Fibroblast of skin of scalp (primary cell): ENCODE results near the gene CAV1.
A peak's percentile ranks its signal among the peaks of the same experiment; 100 is the strongest.

ENCODE experiments used
- DNase-seq: peaks from one replicate; pipeline ENCODE4 v3.0.0-alpha.2; 2013

Gene CAV1

DNA sequence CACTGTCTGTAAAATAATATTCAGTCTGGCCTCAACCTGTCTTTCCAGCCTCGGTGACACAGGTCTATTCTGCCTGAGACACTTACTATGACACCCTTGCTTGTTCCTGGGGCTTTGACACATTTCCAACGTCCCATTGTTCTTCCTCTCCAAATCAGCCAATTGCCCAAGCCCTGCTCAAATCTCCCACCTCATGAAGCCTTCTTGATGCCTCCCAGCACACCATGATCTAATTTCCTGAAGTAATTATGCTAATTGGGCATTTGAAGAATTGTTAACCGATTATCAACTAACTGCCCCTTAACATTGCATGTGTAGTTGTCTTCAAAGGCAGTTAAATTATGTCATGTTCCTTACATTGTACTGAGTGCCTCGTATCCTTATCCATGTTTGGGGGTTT lies 33.1 kb downstream of the CAV1 start:
- no peak for DNase-seq

- DNase-seq, result no peak
These were observed 35.5 kb downstream of the CAV1 start for GRCh38 chr7:116560021-116560970.

DNA sequence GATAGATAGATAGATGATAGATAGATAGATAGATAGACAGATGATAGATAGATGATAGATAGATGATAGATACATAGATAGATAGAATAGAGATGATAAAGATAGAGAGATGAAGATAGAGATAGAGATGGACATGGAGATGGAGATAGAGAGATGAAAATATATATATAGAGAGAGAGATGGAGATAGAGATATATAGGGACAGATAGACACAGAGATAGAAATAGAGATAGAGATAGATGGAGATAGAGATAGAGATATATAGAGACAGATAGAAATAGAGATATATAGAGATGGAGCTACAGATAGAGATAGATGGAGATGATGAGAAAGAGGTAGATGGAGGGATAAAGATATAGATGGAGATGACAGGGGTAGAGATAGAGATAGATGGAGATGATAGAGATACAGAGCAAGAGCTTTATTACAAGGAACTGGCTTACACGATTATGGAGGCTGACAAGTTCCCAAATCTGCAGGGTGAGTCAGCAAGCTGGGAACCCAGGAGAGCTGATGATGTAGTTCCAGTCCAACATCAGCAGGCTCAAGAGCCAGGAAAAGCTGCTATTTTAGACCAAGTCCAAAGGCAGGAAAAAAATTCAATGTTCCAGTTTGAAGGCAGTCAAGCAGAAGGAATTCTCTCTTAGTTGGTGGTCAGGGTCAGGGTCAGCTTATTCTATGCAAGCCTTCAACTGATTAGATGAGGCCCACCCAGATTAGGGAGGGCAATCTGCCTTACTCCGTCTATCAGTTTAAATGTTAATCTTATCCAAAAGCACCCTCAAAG lies 37.1 kb downstream of the CAV1 start:
- peak; percentile 58 for DNase-seq

DNA sequence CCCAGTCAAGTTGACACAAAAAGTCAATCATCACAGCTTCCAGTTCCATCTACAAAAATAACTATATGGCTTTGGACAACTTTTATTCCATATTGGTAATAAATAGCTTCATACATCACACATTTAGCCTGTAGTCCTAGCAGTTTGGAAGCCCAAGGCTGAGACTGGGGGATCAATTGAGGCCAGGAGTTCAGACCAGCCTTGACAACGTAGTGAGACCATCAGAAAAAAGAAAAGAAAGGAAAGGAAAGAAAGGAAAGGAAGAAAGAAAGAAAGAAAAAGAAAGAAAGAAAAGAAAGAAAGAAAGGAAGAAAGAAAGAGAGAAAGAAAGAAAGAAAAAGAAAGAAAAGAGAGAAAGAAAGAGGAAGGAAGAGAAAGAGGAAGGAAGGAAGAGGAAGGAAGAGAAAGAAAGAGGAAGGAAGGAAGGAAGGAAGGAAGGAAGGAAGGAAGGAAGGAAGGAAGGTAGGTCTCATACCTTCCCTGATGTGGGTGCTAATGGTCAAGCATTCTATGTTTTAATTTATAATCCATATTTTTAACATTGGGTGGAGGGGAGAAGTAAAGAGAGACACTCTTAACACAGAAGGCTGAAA lies 37.8 kb downstream of the CAV1 start:
- DNase-seq, result no peak

DNA sequence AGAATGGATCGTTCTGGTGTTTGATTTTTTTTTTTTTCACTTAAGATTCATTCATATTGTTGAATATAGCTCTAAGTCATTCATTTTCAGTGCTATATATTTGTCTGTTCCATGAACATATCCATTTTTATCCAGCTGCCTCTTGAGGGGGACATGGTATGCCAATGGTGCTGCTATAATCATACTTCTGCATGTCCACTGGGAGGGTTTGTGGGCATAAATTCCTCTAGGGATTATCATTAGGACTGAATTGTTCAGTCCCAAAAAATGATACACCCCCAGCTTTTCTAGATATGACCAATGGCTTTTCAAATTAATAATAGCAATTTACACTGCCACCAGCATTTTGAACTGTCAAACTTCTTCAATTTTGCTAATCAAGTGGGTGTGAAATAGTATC lies 41.1 kb downstream of the CAV1 start:
- DNase-seq, result peak; percentile 55

DNA sequence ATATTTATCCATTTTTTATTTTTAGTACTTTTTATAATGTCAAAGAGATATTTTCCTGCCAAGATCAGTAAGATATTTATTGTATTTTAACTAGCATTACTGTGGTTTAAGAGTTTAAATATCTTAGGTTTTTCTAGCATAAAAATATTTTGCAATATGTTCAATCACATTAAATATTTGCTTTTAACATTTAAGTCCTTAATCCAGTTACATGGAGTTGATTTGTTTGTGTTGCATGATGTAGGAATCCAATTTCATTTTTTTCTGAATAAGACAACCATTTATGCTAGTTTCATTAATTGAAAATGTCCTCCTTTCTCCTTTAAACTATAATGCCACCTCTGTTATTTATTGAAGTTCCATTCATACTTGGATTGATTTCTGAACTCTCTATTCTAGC lies 41.8 kb downstream of the CAV1 start:
- no peak for DNase-seq

GRCh38 chr7:116569737-116570136 lies 44.9 kb downstream of the CAV1 start:
- peak; percentile 95 for DNase-seq

DNA sequence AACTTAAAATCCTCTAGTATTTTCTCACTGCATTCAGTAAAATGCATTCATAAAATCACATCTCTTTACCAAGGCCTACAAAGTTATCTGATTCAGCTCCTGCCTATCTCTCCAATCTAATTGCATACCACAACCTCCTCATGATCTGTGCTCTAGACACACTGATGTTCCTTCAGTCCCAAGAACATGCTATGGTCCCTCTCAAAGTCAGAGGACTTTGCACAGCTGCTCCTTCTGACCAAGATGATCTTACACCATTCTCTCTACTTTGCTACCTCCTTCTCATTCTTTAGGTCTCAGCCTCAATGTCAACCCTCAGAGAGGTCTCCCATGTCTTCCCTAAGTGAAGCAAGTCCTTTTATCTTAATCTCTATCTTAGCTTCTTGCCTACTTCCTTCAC lies 45.5 kb downstream of the CAV1 start:
- DNase-seq, result no peak

GRCh38 chr7:116571037-116571436 lies 46.2 kb downstream of the CAV1 start:
- peak; percentile 93 for DNase-seq

DNA sequence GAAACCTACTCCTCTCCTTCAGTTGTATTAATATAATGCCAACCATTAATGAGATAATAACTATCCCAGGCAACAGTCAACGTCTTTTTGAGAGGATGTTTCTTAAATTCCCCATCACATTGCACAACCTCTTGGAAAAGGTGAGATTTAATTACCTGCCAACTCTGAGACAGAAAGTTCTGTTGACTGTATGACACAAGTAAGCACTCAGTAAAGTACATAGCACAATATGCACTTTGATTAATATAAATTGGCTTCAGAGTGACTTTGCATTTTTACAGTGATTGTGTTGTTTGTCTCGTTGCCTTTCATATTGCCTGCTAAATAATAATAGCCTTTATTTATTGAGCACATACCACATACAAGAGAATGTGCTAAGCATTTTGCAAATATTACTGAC lies 46.7 kb downstream of the CAV1 start:
- no peak for DNase-seq

GRCh38 chr7:116572036-116572435 lies 47.2 kb downstream of the CAV1 start:
- DNase-seq, result no peak

GRCh38 chr7:116573541-116573940 lies 48.7 kb downstream of the CAV1 start:
- no peak for DNase-seq

- DNase-seq, result no peak
These were observed 49.4 kb downstream of the CAV1 start for GRCh38 chr7:116574025-116574822.

- DNase-seq, result no peak
These were observed 51.0 kb downstream of the CAV1 start for GRCh38 chr7:116575853-116576252.

- DNase-seq, result peak; percentile 97
These were observed 51.8 kb downstream of the CAV1 start for GRCh38 chr7:116576350-116577319.

- DNase-seq, result peak; percentile 26
These were observed 52.6 kb downstream of the CAV1 start for GRCh38 chr7:116577320-116577871.

DNA sequence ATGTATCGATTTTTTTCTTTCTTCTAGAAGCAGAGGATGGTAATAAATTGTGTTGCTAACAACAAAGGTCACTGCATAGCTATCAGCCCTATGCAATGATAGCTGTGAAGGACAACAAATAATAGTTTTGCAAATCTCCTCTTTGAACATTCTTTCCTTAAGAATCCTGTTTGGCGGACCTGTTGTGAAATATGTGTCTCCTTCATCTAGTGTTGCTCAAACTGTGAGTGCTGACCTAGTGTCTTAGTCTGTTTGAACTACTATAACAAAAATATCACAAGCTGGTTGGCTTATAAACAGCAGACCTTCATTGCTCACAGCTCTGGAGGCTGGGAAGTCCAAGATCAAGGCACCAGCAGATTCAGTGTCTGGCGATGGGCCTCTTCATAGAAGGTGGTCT lies 53.7 kb downstream of the CAV1 start:
- no peak for DNase-seq

GRCh38 chr7:116579322-116579721 lies 54.5 kb downstream of the CAV1 start:
- DNase-seq, result no peak

DNA sequence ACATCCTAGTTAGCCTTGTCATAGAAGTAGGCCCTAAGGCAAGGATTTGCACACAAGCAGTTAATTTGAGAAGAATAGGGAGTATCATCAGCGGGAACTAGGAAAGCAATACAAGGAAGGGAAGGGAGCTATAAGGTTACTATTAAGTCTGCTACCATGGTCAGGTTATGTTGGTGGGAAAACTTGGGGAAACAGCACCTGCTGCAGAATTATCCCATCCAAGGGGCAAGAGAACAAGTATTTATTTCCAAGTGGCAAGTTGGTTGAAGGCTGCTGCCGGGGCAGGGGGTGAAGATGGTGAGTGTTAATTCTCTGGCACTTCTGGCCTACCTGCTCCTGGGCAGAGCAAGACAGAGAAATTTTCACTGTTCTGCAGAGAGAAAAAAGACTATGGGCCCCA lies 55.0 kb downstream of the CAV1 start:
- no peak for DNase-seq

DNA sequence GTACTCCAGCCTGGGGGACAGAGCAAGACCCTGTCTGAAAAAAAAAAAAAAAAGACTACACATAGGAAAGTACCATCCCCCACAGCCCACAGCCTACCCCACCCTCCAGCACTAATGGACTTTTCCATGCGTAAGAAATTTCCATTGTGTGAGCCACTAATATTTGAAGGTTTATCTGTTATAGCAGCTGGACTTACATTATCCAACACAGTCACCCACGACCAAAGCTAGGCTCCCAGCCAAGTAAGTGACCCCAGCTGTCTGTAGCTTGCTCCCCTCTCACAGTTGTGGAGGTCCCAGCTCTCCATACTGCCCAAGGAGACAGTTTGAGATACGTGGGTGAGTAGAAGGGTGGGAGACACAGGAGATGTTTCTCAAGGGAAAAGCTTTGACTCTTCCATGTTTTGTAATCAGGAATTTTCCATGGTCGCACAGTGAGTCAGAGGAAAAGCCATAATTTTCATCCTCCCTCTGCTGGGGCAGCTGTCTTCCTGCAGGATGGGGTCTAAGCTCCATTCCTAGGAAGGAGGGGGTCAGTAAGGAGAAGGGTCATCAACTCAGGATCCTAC lies 57.4 kb downstream of the CAV1 start:
- peak; percentile 84 for DNase-seq
